Nephron (organoid): ENCODE data around the gene SLC4A3.

Experiments
- H3K27ac Mint-ChIP-seq, 3 experiments: 2 replicates each; pipeline ENCODE4 v1.8.0; 2020; ENCODE audit warnings: mixed read lengths in 3 of 3, mild to moderate bottlenecking in 2 of 3, moderate library complexity in 1 of 3
- H3K27me3 Mint-ChIP-seq: 2 replicates; pipeline ENCODE4 v1.8.0; 2021; ENCODE audit warnings: low read depth, mild to moderate bottlenecking, moderate library complexity, mixed read lengths
- H3K36me3 Mint-ChIP-seq: 2 replicates; pipeline ENCODE4 v1.8.0; 2020; ENCODE audit warnings: low read depth, mixed read lengths
- H3K4me1 Mint-ChIP-seq: 2 replicates; pipeline ENCODE4 v1.8.0; 2020; ENCODE audit warnings: mixed read lengths
- H3K4me3 Mint-ChIP-seq, 3 experiments: 2 replicates each; pipeline ENCODE4 v1.8.0; 2020; ENCODE audit warnings: mild to moderate bottlenecking in 3 of 3, mixed read lengths in 3 of 3, moderate library complexity in 2 of 3
- H3K9me3 Mint-ChIP-seq: 2 replicates; pipeline ENCODE4 v1.8.0; 2020; ENCODE audit warnings: mixed read lengths
- TF ChIP-seq, protein P1 (sequence below), 3 experiments: fragments of 200-600 bp; sonication (generic); IDR thresholded peaks; one replicate each; pipeline ENCODE4 v1.5.0; 2021; ENCODE audit warnings: antibody characterized with exemption in 3 of 3; ENCODE audit not compliant: unreplicated experiment in 3 of 3

The SLC4A3 gene

DNA sequence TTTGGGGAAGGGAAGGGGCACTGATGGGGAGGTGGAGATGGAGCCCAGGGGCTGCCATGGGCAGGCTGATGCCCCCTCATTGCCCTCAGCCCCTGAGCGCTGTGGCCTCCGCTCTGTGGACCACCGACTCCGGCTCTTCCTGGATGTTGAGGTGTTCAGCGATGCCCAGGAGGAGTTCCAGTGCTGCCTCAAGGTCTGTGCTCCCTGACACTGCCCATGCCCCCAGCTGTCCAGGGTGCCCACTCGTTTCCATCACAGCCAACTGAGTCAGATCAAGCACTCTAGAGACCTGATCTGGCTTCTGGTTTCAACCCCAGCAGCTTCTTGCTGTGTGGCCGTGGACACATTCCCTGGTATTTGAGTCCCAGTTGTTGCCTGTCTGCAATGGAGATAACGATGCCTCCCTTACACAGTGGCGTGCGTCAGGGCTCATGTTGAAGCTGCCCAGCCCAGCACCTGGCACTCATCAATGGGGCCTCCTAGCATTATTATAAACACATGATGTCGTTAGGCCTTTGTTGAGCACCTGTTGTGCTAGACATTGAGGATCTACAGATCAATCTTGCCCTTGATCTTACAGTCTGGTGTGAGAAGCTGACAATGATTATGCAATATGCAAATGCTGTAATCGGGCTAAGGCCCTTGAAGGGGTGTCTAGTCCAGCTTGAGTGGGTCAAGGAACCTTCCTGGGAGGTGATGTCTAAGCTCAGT, 15.4 kb upstream of the SLC4A3 start:
- peaks cover 32% of the 10 kb centered on the region for H3K36me3 Mint-ChIP-seq
- H3K27me3 Mint-ChIP-seq = no peaks in the 10 kb centered on the region
- H3K4me1 Mint-ChIP-seq = peaks cover 24% of the 10 kb centered on the region
- no peak overlapping the region for H3K27ac Mint-ChIP-seq
- H3K4me3 Mint-ChIP-seq = no peak overlapping the region
- TF ChIP-seq, protein P1, sequence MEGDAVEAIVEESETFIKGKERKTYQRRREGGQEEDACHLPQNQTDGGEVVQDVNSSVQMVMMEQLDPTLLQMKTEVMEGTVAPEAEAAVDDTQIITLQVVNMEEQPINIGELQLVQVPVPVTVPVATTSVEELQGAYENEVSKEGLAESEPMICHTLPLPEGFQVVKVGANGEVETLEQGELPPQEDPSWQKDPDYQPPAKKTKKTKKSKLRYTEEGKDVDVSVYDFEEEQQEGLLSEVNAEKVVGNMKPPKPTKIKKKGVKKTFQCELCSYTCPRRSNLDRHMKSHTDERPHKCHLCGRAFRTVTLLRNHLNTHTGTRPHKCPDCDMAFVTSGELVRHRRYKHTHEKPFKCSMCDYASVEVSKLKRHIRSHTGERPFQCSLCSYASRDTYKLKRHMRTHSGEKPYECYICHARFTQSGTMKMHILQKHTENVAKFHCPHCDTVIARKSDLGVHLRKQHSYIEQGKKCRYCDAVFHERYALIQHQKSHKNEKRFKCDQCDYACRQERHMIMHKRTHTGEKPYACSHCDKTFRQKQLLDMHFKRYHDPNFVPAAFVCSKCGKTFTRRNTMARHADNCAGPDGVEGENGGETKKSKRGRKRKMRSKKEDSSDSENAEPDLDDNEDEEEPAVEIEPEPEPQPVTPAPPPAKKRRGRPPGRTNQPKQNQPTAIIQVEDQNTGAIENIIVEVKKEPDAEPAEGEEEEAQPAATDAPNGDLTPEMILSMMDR (IDR thresholded peaks at IDR 0.05; ENCODE audit: unreplicated experiment in 3 of 3) = no peak
- no peaks in the 10 kb centered on the region for H3K9me3 Mint-ChIP-seq

DNA sequence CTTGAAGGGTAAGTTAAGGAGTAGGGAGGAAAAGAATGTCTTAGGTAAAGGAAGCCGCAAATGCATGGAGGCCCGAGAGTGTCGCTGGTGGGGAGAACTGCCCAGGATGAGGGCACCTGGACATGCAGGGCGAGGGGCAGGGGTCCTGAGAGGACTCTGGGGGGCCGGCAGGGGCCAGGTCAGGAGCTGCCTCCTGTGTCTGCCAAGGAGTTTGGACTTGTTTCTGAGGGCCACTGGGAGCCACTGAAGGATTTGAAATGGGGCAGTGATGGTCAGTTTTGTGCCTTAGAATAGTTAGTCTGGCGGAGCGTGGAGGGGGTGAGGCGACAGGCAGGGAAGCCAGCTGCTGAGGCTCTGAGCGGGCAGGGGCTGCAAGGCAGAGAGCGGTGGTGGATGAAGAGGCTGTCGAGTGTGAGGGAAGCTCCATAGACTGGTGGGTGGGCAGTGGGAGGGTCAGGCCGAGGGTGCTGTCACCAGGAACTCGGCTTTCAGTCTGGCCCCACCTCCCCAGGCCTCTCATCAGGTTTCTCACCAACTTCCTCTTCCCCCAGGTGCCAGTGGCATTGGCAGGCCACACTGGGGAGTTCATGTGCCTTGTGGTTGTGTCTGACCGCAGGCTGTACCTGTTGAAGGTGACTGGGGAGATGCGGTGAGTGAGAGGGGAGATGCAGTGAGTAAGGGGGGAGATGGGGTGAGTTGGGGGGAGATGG, 14.7 kb upstream of the SLC4A3 start:
- Mint-ChIP-seq H3K27me3 (no peaks in the 10 kb centered on the region), H3K4me3 (no peak overlapping the region), H3K36me3 (peaks cover 31% of the 10 kb centered on the region)

DNA sequence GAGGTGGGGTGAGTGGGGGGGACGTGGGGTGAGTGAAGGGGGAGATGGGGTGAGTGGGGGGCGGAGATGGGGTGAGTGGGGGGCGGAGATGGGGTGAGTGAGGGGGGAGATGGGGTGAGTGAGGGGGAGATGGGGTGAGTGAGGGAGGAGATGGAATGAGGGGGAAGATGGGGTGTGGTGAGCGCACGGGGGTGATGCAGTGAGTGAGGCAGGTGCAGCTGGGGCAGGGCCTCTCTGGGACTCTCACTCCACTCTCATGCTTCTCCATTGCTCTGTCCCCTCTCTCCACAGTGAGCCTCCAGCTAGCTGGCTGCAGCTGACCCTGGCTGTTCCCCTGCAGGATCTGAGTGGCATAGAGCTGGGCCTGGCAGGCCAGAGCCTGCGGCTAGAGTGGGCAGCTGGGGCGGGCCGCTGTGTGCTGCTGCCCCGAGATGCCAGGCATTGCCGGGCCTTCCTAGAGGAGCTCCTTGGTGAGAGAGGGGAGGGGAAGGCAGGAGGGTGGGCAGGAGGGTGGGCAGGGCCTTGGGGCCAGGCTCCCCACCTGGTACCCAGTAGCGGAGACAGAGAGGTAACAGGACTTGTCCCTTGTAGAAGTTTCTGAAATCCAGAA, 13.9 kb upstream of the SLC4A3 start:
- TF ChIP-seq, protein P1 (IDR thresholded peaks at IDR 0.05; ENCODE audit: unreplicated experiment in 3 of 3) = no peak
- H3K4me3 Mint-ChIP-seq = no peak overlapping the region
- peaks cover 31% of the 10 kb centered on the region for H3K36me3 Mint-ChIP-seq
- no peak overlapping the region for H3K27ac Mint-ChIP-seq
- H3K4me1 Mint-ChIP-seq = peaks cover 24% of the 10 kb centered on the region
- H3K27me3 Mint-ChIP-seq = no peaks in the 10 kb centered on the region
- no peaks in the 10 kb centered on the region for H3K9me3 Mint-ChIP-seq

More for the DNA sequence above, 14.7 kb upstream of the SLC4A3 start:
- H3K9me3 Mint-ChIP-seq = no peaks in the 10 kb centered on the region
- H3K27ac Mint-ChIP-seq = no peak overlapping the region
- TF ChIP-seq, protein P1 (IDR thresholded peaks at IDR 0.05; ENCODE audit: unreplicated experiment in 3 of 3) = no peak
- peaks cover 24% of the 10 kb centered on the region for H3K4me1 Mint-ChIP-seq

DNA sequence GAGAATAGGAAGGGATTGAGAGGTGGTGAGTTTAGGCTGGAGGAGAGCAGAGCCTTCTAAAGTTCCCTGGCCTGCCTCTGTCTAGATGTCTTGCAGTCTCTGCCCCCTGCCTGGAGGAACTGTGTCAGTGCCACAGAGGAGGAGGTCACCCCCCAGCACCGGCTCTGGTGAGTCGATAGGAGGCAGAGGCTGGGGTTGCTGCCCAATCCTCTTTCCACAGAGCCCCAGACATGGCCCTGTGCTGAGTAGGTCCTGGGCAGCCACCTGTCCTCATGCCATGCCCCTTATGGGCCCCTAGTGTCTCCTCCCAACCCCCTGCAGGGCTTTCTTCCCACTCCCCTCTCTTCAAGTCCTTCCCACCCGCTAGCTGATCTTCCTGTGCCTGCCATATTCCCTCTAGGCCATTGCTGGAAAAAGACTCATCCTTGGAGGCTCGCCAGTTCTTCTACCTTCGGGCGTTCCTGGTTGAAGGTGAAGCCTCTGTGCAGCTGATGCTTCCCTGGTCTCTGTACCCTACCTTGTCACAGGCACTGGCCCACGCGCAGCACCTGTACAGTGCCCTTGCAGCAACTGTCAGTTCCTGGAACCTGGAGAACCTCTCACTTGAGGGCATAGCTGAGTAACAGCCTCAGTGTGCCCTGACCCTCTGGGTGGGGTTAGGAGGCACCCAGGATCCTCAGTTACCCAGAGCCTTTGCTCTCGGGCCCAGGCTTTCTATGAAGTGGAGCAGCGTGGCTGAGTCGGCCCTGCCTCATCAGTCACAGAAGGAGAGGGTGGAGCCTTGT, 13.2 kb upstream of the SLC4A3 start:
- Mint-ChIP-seq H3K4me1 (peaks cover 22% of the 10 kb centered on the region), H3K4me3 (no peak overlapping the region), H3K36me3 (peaks cover 29% of the 10 kb centered on the region), H3K9me3 (no peaks in the 10 kb centered on the region), H3K27ac (no peak overlapping the region), H3K27me3 (no peaks in the 10 kb centered on the region)
- TF ChIP-seq, protein P1 (IDR thresholded peaks at IDR 0.05; ENCODE audit: unreplicated experiment in 3 of 3) = no peak

DNA sequence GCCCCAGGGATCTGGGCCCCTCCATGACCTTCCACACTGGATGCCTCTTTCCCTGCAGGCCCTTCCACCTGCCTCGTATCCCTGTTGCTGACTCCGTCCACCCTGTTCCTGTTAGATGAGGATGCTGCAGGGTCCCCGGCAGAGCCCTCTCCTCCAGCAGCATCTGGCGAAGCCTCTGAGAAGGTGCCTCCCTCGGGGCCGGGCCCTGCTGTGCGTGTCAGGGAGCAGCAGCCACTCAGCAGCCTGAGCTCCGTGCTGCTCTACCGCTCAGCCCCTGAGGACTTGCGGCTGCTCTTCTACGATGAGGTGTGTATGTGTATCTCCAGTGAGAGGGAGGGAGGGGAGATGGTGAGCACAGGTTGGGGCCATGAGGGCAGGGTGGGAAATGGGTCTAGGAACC, 12.4 kb upstream of the SLC4A3 start:
- no peaks in the 10 kb centered on the region for H3K9me3 Mint-ChIP-seq
- peaks cover 23% of the 10 kb centered on the region for H3K36me3 Mint-ChIP-seq

More for the DNA sequence above, 12.4 kb upstream of the SLC4A3 start:
- H3K27ac Mint-ChIP-seq = no peak overlapping the region
- no peaks in the 10 kb centered on the region for H3K27me3 Mint-ChIP-seq
- TF ChIP-seq, protein P1 (IDR thresholded peaks at IDR 0.05; ENCODE audit: unreplicated experiment in 3 of 3) = no peak
- H3K4me1 Mint-ChIP-seq = peaks cover 15% of the 10 kb centered on the region
- no peak overlapping the region for H3K4me3 Mint-ChIP-seq
